GM18951 (cell line): ENCODE results near the gene NDRG2.
"Not testable (repeated sequence)": the region's sequence is repeated elsewhere in the genome, so short reads cannot be mapped to it uniquely, and the experiment has no call there.

Experiments used
- POLR2A ChIP-seq: IDR thresholded peaks from 4 replicates; pipeline ENCODE4 v1.6.1; 2011; ENCODE audit warnings: mild to moderate bottlenecking; ENCODE audit not compliant: insufficient read length, insufficient read depth; ENCODE audit errors: extremely low read depth
- in situ Hi-C: fragments of 300-500 bp; cut with MboI; formaldehyde crosslinking; loops from one replicate; pipeline ENCODE4 v1.12.0; 2022; ENCODE audit warnings: low sequenced_read_pairs, mixed read lengths, inconsistent platforms; ENCODE audit not compliant: unreplicated experiment

NDRG2 gene

GRCh38 chr14:20998674-20999366, 26.0 kb downstream of the NDRG2 start, which contains the start of gene SLC39A2:
Gene SLC39A2 (plus strand): TSS chr14:20999293. CDS start chr14:20999447, 154 bp downstream.
- in situ Hi-C loops, result no loop called here
- no peak for TF ChIP-seq POLR2A

- in situ Hi-C loops, result no loop called here
- no peak for TF ChIP-seq POLR2A
Observed at GRCh38 chr14:20998139-20998538, 26.7 kb downstream of the NDRG2 start.

GRCh38 chr14:20997564-20997963, 27.3 kb downstream of the NDRG2 start:
- TF ChIP-seq POLR2A, result no peak
- in situ Hi-C loops, result no loop called here

GRCh38 chr14:20997115-20997514, 27.7 kb downstream of the NDRG2 start:
- no peak for TF ChIP-seq POLR2A
- in situ Hi-C loops, result no loop called here

GRCh38 chr14:20996521-20996920, 28.3 kb downstream of the NDRG2 start:
- no peak for TF ChIP-seq POLR2A
- in situ Hi-C loops, result no loop called here

GRCh38 chr14:20989787-20990600, 34.9 kb downstream of the NDRG2 start, which contains the start of gene METTL17:
Gene METTL17 (plus strand): TSS chr14:20989980. CDS start chr14:20990003, 23 bp downstream.
- in situ Hi-C loops, result no loop called here
- peak; percentile 89 for TF ChIP-seq POLR2A

GRCh38 chr14:20989471-20989786, 35.4 kb downstream of the NDRG2 start:
- in situ Hi-C loops, result no loop called here
- TF ChIP-seq POLR2A, result no peak

GRCh38 chr14:20988717-20989470, 36.0 kb downstream of the NDRG2 start:
- in situ Hi-C loops, result no loop called here
- no peak for TF ChIP-seq POLR2A

- TF ChIP-seq POLR2A, result no peak
- in situ Hi-C loops, result no loop called here
Observed at GRCh38 chr14:20986811-20987210, 38.0 kb downstream of the NDRG2 start.

GRCh38 chr14:20985650-20986049, 39.2 kb downstream of the NDRG2 start:
- in situ Hi-C loops, result not testable (repeated sequence)

GRCh38 chr14:20982646-20983369, 42.1 kb downstream of the NDRG2 start:
- TF ChIP-seq POLR2A, result no peak
- in situ Hi-C loops, result no loop called here

- no peak for TF ChIP-seq POLR2A
- in situ Hi-C loops, result no loop called here
Observed at GRCh38 chr14:20980906-20981305, 44.0 kb downstream of the NDRG2 start.

- in situ Hi-C loops, result no loop called here
- no peak for TF ChIP-seq POLR2A
Observed at GRCh38 chr14:20978687-20979086, 46.2 kb downstream of the NDRG2 start.
